Measurements from ENCODE around the gene SORCS2. TPM values are rescaled to one million over a fixed set of nuclear protein-coding genes. Genes with fewer than 3 reads are reported as not detected.

Gene SORCS2
- polyA plus RNA-seq, 1 donor (not counting 4 experiments of a cell fraction or from before 2014, with no cell fraction given): 0.09 TPM

DNA sequence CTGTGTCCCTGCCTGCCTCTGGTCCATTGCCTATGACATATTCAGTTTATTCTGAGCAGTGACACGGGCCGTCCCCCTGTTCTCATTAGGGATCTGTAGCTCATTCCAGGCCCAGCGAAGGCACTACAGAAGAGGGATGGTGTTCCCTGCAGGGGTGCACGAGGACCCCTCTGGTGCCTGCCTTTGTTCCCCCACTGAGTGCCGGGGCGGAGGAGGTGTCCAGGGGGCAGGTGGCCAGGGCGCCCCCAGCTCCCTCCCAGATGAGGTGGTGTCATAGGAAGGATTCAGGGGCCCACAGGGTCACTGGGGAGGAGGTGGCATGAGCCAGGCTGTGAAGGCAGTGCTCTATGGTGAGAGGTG, 61.0 kb downstream of the SORCS2 start:
- no peak for FAIRE-seq

DNA sequence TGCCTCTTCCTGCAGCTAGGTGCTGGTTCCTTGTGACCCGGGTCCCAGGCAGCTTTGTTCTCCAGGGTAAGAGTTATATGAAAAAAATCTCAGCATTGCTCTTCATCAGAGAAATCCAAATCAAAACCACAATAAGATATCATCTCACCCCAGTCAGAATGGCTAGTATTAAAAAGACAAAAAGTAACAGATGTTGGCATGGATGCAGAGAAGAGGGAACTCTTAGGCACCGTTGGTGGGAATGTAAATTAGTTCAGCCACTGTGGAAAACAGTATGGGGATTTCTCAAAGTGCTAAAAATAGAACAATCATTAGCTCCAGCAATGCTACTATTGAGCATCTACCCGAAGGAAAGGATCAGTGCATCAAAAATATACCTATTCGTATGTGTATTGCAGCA, 61.5 kb downstream of the SORCS2 start:
- Histone ChIP-seq H3K27me3 (ENCODE audit: control insufficient read depth, extremely low read depth, insufficient read depth, low read length) (peaks cover 27% of the 10 kb centered on the region), H3K9me3 (ENCODE audit: control insufficient read depth, low read depth, low read length) (peaks cover 1% of the 10 kb centered on the region), H3K4me3 (ENCODE audit: control insufficient read depth in 2 of 3, extremely low read depth in 1 of 3, insufficient read depth in 2 of 3, low read depth in 1 of 3, low read length in 3 of 3) (no peak overlapping the region), H3K4me2 (ENCODE audit: control insufficient read depth, extremely low read depth, insufficient read depth, low read depth, low read length) (no peak overlapping the region), H3K79me2 (ENCODE audit: control insufficient read depth, insufficient read depth, low read length) (no peaks in the 10 kb centered on the region), H3K9me1 (ENCODE audit: control insufficient read depth, extremely low read depth, insufficient read depth, low read length) (no peaks in the 10 kb centered on the region), H4K20me1 (ENCODE audit: control insufficient read depth, extremely low read depth, insufficient read depth, low read length) (no peaks in the 10 kb centered on the region), H3K9ac (ENCODE audit: control insufficient read depth, extremely low read depth, insufficient read depth, low read length) (no peak overlapping the region), H2AFZ (ENCODE audit: control insufficient read depth, low read length) (no peak overlapping the region), H3K4me1 (ENCODE audit: control insufficient read depth, extremely low read depth, insufficient read depth, low read length) (peaks cover 2% of the 10 kb centered on the region), H3K27ac (ENCODE audit: control insufficient read depth, insufficient read depth, low read length) (no peak overlapping the region), H3K36me3 (ENCODE audit: control insufficient read depth in 2 of 2, extremely low read depth in 1 of 2, insufficient read depth in 2 of 2, low read length in 2 of 2) (no peaks in the 10 kb centered on the region)
- FAIRE-seq (no peak), DNase-seq (ENCODE audit: low read depth, low spot score) (no peak)
- dilution Hi-C loops (cut with MboI; ENCODE audit: extremely low pct_ligation_motif_present, low sequenced_read_pairs): no loop called here
- TF ChIP-seq EZH2 (IDR thresholded peaks at IDR 0.05; ENCODE audit: low read length): no peak
- TF ChIP-seq, protein P1, sequence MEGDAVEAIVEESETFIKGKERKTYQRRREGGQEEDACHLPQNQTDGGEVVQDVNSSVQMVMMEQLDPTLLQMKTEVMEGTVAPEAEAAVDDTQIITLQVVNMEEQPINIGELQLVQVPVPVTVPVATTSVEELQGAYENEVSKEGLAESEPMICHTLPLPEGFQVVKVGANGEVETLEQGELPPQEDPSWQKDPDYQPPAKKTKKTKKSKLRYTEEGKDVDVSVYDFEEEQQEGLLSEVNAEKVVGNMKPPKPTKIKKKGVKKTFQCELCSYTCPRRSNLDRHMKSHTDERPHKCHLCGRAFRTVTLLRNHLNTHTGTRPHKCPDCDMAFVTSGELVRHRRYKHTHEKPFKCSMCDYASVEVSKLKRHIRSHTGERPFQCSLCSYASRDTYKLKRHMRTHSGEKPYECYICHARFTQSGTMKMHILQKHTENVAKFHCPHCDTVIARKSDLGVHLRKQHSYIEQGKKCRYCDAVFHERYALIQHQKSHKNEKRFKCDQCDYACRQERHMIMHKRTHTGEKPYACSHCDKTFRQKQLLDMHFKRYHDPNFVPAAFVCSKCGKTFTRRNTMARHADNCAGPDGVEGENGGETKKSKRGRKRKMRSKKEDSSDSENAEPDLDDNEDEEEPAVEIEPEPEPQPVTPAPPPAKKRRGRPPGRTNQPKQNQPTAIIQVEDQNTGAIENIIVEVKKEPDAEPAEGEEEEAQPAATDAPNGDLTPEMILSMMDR (optimal IDR thresholded peaks at IDR 0.05 in 1 of 3, IDR thresholded peaks at IDR 0.05 in 1 of 3, conservative IDR thresholded peaks at IDR 0.05 in 1 of 3; ENCODE audit: extremely low read depth in 1 of 3, insufficient read depth in 2 of 3, low read length in 3 of 3): no peak

More for the DNA sequence above, 61.0 kb downstream of the SORCS2 start:
- Histone ChIP-seq H3K79me2 (ENCODE audit: control insufficient read depth, insufficient read depth, low read length) (no peaks in the 10 kb centered on the region), H2AFZ (ENCODE audit: control insufficient read depth, low read length) (no peak overlapping the region), H3K27me3 (ENCODE audit: control insufficient read depth, extremely low read depth, insufficient read depth, low read length) (peaks cover 27% of the 10 kb centered on the region), H3K27ac (ENCODE audit: control insufficient read depth, insufficient read depth, low read length) (no peak overlapping the region), H3K4me1 (ENCODE audit: control insufficient read depth, extremely low read depth, insufficient read depth, low read length) (peaks cover 2% of the 10 kb centered on the region), H3K4me3 (ENCODE audit: control insufficient read depth in 2 of 3, extremely low read depth in 1 of 3, insufficient read depth in 2 of 3, low read depth in 1 of 3, low read length in 3 of 3) (no peak overlapping the region), H4K20me1 (ENCODE audit: control insufficient read depth, extremely low read depth, insufficient read depth, low read length) (no peaks in the 10 kb centered on the region), H3K9me3 (ENCODE audit: control insufficient read depth, low read depth, low read length) (peaks cover 1% of the 10 kb centered on the region), H3K36me3 (ENCODE audit: control insufficient read depth in 2 of 2, extremely low read depth in 1 of 2, insufficient read depth in 2 of 2, low read length in 2 of 2) (no peaks in the 10 kb centered on the region), H3K4me2 (ENCODE audit: control insufficient read depth, extremely low read depth, insufficient read depth, low read depth, low read length) (no peak overlapping the region), H3K9me1 (ENCODE audit: control insufficient read depth, extremely low read depth, insufficient read depth, low read length) (no peaks in the 10 kb centered on the region), H3K9ac (ENCODE audit: control insufficient read depth, extremely low read depth, insufficient read depth, low read length) (no peak overlapping the region)
- dilution Hi-C loops (cut with MboI; ENCODE audit: extremely low pct_ligation_motif_present, low sequenced_read_pairs): no loop called here
- TF ChIP-seq, protein P1 (optimal IDR thresholded peaks at IDR 0.05 in 1 of 3, IDR thresholded peaks at IDR 0.05 in 1 of 3, conservative IDR thresholded peaks at IDR 0.05 in 1 of 3; ENCODE audit: extremely low read depth in 1 of 3, insufficient read depth in 2 of 3, low read length in 3 of 3): no peak
- no peak for TF ChIP-seq EZH2 (IDR thresholded peaks at IDR 0.05; ENCODE audit: low read length)
- no peak for DNase-seq (ENCODE audit: low read depth, low spot score)

All from keratinocyte (primary cell).